Keratinocyte (primary cell): ENCODE data around the gene C2orf49. TPM values are rescaled to one million over a fixed set of nuclear protein-coding genes. Genes with fewer than 3 reads are reported as not detected.

Source experiments
- DNase-seq: peaks from one replicate; pipeline ENCODE4 v3.0.0-alpha.2; 2011; ENCODE audit warnings: low read depth, missing footprints, low spot score
- FAIRE-seq: peaks from 2 replicates; lab custom pipeline; 2011; peaks lifted over from hg19 to GRCh38; lab: Jason Lieb, UNC
- H2AFZ ChIP-seq: 2 replicates; pipeline ENCODE4 v1.6.0; 2012; ENCODE audit warnings: low read length, control low read depth, inconsistent platforms; ENCODE audit not compliant: control insufficient read depth
- H3K27ac ChIP-seq: 2 replicates; pipeline ENCODE4 v1.5.1; 2011; ENCODE audit warnings: low read length; ENCODE audit not compliant: control insufficient read depth, insufficient read depth
- H3K27me3 ChIP-seq: 3 replicates; pipeline ENCODE4 v1.6.0; 2011; ENCODE audit warnings: low read length; ENCODE audit not compliant: control insufficient read depth, insufficient read depth; ENCODE audit errors: extremely low read depth
- H3K36me3 ChIP-seq, 2 experiments: 2 replicates in 1 of 2; 3 replicates in 1 of 2; pipeline ENCODE4 v1.5.1; 2011; ENCODE audit warnings: low read length in 2 of 2, mild to moderate bottlenecking in 1 of 2; ENCODE audit not compliant: control insufficient read depth in 2 of 2, insufficient read depth in 2 of 2; ENCODE audit errors: extremely low read depth in 1 of 2
- H3K4me1 ChIP-seq: 3 replicates; pipeline ENCODE4 v1.5.1; 2011; ENCODE audit warnings: low read length; ENCODE audit not compliant: control insufficient read depth, insufficient read depth; ENCODE audit errors: extremely low read depth
- H3K4me2 ChIP-seq: 3 replicates; pipeline ENCODE4 v1.6.0; 2011; ENCODE audit warnings: low read depth, low read length; ENCODE audit not compliant: control insufficient read depth, insufficient read depth; ENCODE audit errors: extremely low read depth
- H3K4me3 ChIP-seq, 3 experiments: fragments of 200-600 bp in 1 of 3; sonication (generic) in 1 of 3; 2 replicates in 2 of 3; 3 replicates in 1 of 3; pipeline ENCODE4 v1.5.1; 2011 to 2016; ENCODE audit warnings: low read length in 3 of 3, mild to moderate bottlenecking in 3 of 3, control low read depth in 2 of 3, inconsistent platforms in 1 of 3, low read depth in 1 of 3, mixed read lengths in 1 of 3, mixed run types in 1 of 3, moderate library complexity in 1 of 3; ENCODE audit not compliant: control insufficient read depth in 2 of 3, insufficient read depth in 2 of 3; ENCODE audit errors: extremely low read depth in 1 of 3
- H3K79me2 ChIP-seq: 2 replicates; pipeline ENCODE4 v1.6.0; 2012; ENCODE audit warnings: low read length; ENCODE audit not compliant: control insufficient read depth, insufficient read depth
- H3K9ac ChIP-seq: 3 replicates; pipeline ENCODE4 v1.6.0; 2011; ENCODE audit warnings: low read length; ENCODE audit not compliant: control insufficient read depth, insufficient read depth; ENCODE audit errors: extremely low read depth
- H3K9me1 ChIP-seq: 3 replicates; pipeline ENCODE4 v1.6.0; 2011; ENCODE audit warnings: low read length; ENCODE audit not compliant: control insufficient read depth, insufficient read depth; ENCODE audit errors: extremely low read depth
- H3K9me3 ChIP-seq: 2 replicates; pipeline ENCODE4 v1.5.1; 2012; ENCODE audit warnings: low read depth, low read length; ENCODE audit not compliant: control insufficient read depth
- H4K20me1 ChIP-seq: 3 replicates; pipeline ENCODE4 v1.6.0; 2011; ENCODE audit warnings: low read length; ENCODE audit not compliant: control insufficient read depth, insufficient read depth; ENCODE audit errors: extremely low read depth
- CTCF ChIP-seq, 3 experiments: IDR thresholded peaks in 1 of 3; conservative IDR thresholded peaks in 1 of 3; optimal IDR thresholded peaks in 1 of 3; 2 replicates in 2 of 3; 3 replicates in 1 of 3; pipeline versions ENCODE3 to v1.5.1; 2011; ENCODE audit warnings: low read length in 3 of 3, mild to moderate bottlenecking in 3 of 3, moderate library complexity in 2 of 3, control low read depth in 1 of 3, inconsistent platforms in 1 of 3; ENCODE audit not compliant: insufficient read depth in 2 of 3; ENCODE audit errors: extremely low read depth in 1 of 3
- EZH2 ChIP-seq: IDR thresholded peaks from one replicate; pipeline ENCODE4 v1.6.1; 2012; ENCODE audit warnings: inconsistent platforms, mild to moderate bottlenecking, low read length, moderate library complexity
- dilution Hi-C: fragments of 300-500 bp; cut with MboI; formaldehyde crosslinking; loops from one replicate; pipeline ENCODE4 v1.7.0; 2020; ENCODE audit warnings: low sequenced_read_pairs; ENCODE audit not compliant: extremely low pct_ligation_motif_present
- polyA plus RNA-seq, 5 experiments: library from polyadenylated mRNA; depleted of rRNA in 3 of 5; stranded (reverse) in 3 of 5; stranded (forward) in 1 of 5; unstranded in 1 of 5; fragments of >200 nt; gene quantifications; 1 replicate in 1 of 5; 2 replicates in 3 of 5; 3 replicates in 1 of 5; pipeline versions ENCODE4 v1.2.1 to v1.2.3, GENCODE V29; 2011 to 2012; ENCODE audit warnings: missing spikeins in 2 of 5, low read depth in 1 of 5, low replicate concordance in 1 of 5

C2orf49 gene
- polyA plus RNA-seq, 1 donor (not counting 4 experiments of a cell fraction or from before 2014, with no cell fraction given) = 19.4 TPM

- Histone ChIP-seq H3K9me1 (no peaks in the 10 kb centered on the region), H3K27me3 (no peaks in the 10 kb centered on the region), H3K4me2 (no peak overlapping the region), H3K36me3 (peaks cover 57% of the 10 kb centered on the region in 2 experiments), H3K9ac (no peak overlapping the region), H3K79me2 (peaks cover 18% of the 10 kb centered on the region), H2AFZ (no peak overlapping the region), H3K9me3 (no peaks in the 10 kb centered on the region), H3K4me3 (no peak overlapping the region), H3K27ac (no peak overlapping the region), H3K4me1 (no peaks in the 10 kb centered on the region), H4K20me1 (no peaks in the 10 kb centered on the region)
- FAIRE-seq (no peak), DNase-seq (no peak)
- dilution Hi-C loops = no loop called here
- no peak for TF ChIP-seq CTCF (optimal IDR thresholded peaks at IDR 0.05 in 1 of 3, IDR thresholded peaks at IDR 0.05 in 1 of 3, conservative IDR thresholded peaks at IDR 0.05 in 1 of 3; ENCODE audit: extremely low read depth in 1 of 3, insufficient read depth in 2 of 3, low read length in 3 of 3)
- TF ChIP-seq EZH2 = no peak
Measured at GRCh38 chr2:105362862-105363591, 25.7 kb downstream of the C2orf49 start.

- H2AFZ ChIP-seq = no peak overlapping the region
- no peaks in the 10 kb centered on the region for H3K9me1 ChIP-seq
- no peak overlapping the region for H3K4me2 ChIP-seq
- FAIRE-seq (no peak), DNase-seq (no peak)
- no peak overlapping the region for H3K9ac ChIP-seq
- H3K4me3 ChIP-seq = no peak overlapping the region
- no peaks in the 10 kb centered on the region for H3K27me3 ChIP-seq
- no peaks in the 10 kb centered on the region for H3K4me1 ChIP-seq
- H3K36me3 ChIP-seq = peaks cover 55 to 66% of the 10 kb centered on the region in 2 experiments
- H4K20me1 ChIP-seq = peaks cover 6% of the 10 kb centered on the region
- dilution Hi-C loops = no loop called here
- no peaks in the 10 kb centered on the region for H3K9me3 ChIP-seq
- no peak for TF ChIP-seq EZH2
- no peak for TF ChIP-seq CTCF (optimal IDR thresholded peaks at IDR 0.05 in 1 of 3, IDR thresholded peaks at IDR 0.05 in 1 of 3, conservative IDR thresholded peaks at IDR 0.05 in 1 of 3; ENCODE audit: extremely low read depth in 1 of 3, insufficient read depth in 2 of 3, low read length in 3 of 3)
- H3K79me2 ChIP-seq = peaks cover 30% of the 10 kb centered on the region
- no peak overlapping the region for H3K27ac ChIP-seq
Measured at GRCh38 chr2:105364436-105365139, 27.2 kb downstream of the C2orf49 start.
